HepG2 (cell line): ENCODE results near the gene SUPT4H1.

Experiments
- CEBPB ChIP-seq: IDR thresholded peaks from 2 replicates; pipeline ENCODE4 v1.6.1; 2011; ENCODE audit warnings: low read depth, low read length, improper control_type of control experiment, borderline replicate concordance
- EP300 ChIP-seq, 3 experiments: sonication (generic) in 1 of 3; formaldehyde crosslinking in 1 of 3; IDR thresholded peaks; 2 replicates each; pipeline versions ENCODE4 v1.5.1 to v1.6.1; 2011 to 2020; ENCODE audit warnings: low read depth in 2 of 3, low read length in 2 of 3, borderline replicate concordance in 1 of 3, improper control_type of control experiment in 1 of 3, mild to moderate bottlenecking in 1 of 3, missing genetic modification reagents in 1 of 3, moderate library complexity in 1 of 3
- GABPB1 ChIP-seq: IDR thresholded peaks from 2 replicates; pipeline ENCODE4 v1.6.1; 2016; ENCODE audit warnings: mild to moderate bottlenecking, missing genetic modification reagents, moderate library complexity, missing compliant biosample characterization
- LBX2 ChIP-seq: sonication (generic); formaldehyde crosslinking; IDR thresholded peaks from 2 replicates; pipeline ENCODE4 v1.5.0; 2020; ENCODE audit warnings: missing genetic modification reagents, mild to moderate bottlenecking, borderline replicate concordance
- PHF8 ChIP-seq: sonication (generic); formaldehyde crosslinking; IDR thresholded peaks from 2 replicates; pipeline ENCODE4 v1.5.0; 2020; ENCODE audit warnings: missing genetic modification reagents
- SIN3A ChIP-seq: IDR thresholded peaks from 2 replicates; pipeline ENCODE4 v1.6.1; 2011; ENCODE audit warnings: low read depth, mild to moderate bottlenecking, control low read depth, low read length, borderline replicate concordance
- SMC3 ChIP-seq: IDR thresholded peaks from 2 replicates; pipeline ENCODE4 v1.6.1; 2011; ENCODE audit warnings: low read length, improper control_type of control experiment
- SRY ChIP-seq: sonication (generic); formaldehyde crosslinking; IDR thresholded peaks from 2 replicates; pipeline ENCODE4 v1.8.0; 2022; ENCODE audit warnings: mild to moderate bottlenecking, missing genetic modification reagents
- TEF ChIP-seq: sonication (generic); formaldehyde crosslinking; IDR thresholded peaks from 2 replicates; pipeline ENCODE4 v1.5.0; 2020; ENCODE audit warnings: missing genetic modification reagents
- ZNF512 ChIP-seq: sonication (generic); formaldehyde crosslinking; IDR thresholded peaks from 2 replicates; pipeline ENCODE4 v1.4.0; 2020; ENCODE audit warnings: mild to moderate bottlenecking, missing genetic modification reagents

GRCh38 chr17:58364270-58364942, 12.4 kb upstream of the SUPT4H1 start:
- TF ChIP-seq CEBPB = no peak
- TF ChIP-seq PHF8 (CRISPR knock-in tag) = peak; percentile 53
- TF ChIP-seq SIN3A = 0 out of 2 replicates have a peak, but pooled peaks have one; percentile 60
- TF ChIP-seq SMC3 = no peak
- no peak; the same call in 1 of the 2 replicates for TF ChIP-seq GABPB1 (CRISPR knock-in tag)
- TF ChIP-seq SRY = 0 out of 2 replicates have a peak, but pooled peaks have one; percentile 73
- peak in 1 of 2 experiments; percentile 80; a peak in 1 of 4 replicates for TF ChIP-seq EP300 (IDR thresholded peaks at IDR 0.05; ENCODE audit: low read depth in 2 of 2, low read length in 2 of 2)
- TF ChIP-seq EP300 (CRISPR knock-in tag; IDR thresholded peaks at IDR 0.05; ENCODE audit: borderline replicate concordance) = peak; percentile 35; the same call in 1 of the 2 replicates
- TF ChIP-seq ZNF512 (CRISPR knock-in tag) = no peak
- TF ChIP-seq LBX2 (CRISPR knock-in tag) = no peak
- TF ChIP-seq TEF = no peak
